Measurements from ENCODE around the gene CDK5. TPM values are rescaled to one million over a fixed set of nuclear protein-coding genes. Genes with fewer than 3 reads are reported as not detected.

CDK5 gene
- total and polyA plus RNA-seq, 2 of the 13 experiments (the other 11 are each of a cell fraction or from before 2014, with no cell fraction given): 16.4 to 21.3 TPM

- TF ChIP-seq MAZ (IDR thresholded peaks at IDR 0.05; ENCODE audit: borderline replicate concordance, low read depth, low read length) (no peak), MAZ (CRISPR knock-in tag; IDR thresholded peaks at IDR 0.05; ENCODE audit: low read depth) (peak; percentile 30; the same call in 1 of the 2 replicates), TAF1 (CRISPR knock-in tag; IDR thresholded peaks at IDR 0.05) (peak; percentile 38; the same call in 1 of the 2 replicates), TFAP4 (IDR thresholded peaks at IDR 0.05; ENCODE audit: borderline replicate concordance, low read depth) (peak; percentile 98), NCOA5 (CRISPR knock-in tag; IDR thresholded peaks at IDR 0.05) (no peak), RARA (CRISPR knock-in tag; IDR thresholded peaks at IDR 0.05) (peak; percentile 51), ZNF557 (CRISPR knock-in tag; IDR thresholded peaks at IDR 0.05) (no peak), POLR2AphosphoS5 (IDR thresholded peaks at IDR 0.05; ENCODE audit: low read depth, low read length) (no peak), GZF1 (CRISPR knock-in tag; IDR thresholded peaks at IDR 0.05) (no peak), PLSCR1 (CRISPR knock-in tag; IDR thresholded peaks at IDR 0.05; ENCODE audit: borderline replicate concordance) (no peak), ZBTB4 (CRISPR knock-in tag; IDR thresholded peaks at IDR 0.05; ENCODE audit: borderline replicate concordance) (0 out of 2 replicates have a peak, but pooled peaks have one; percentile 19), CHD2 (IDR thresholded peaks at IDR 0.05; ENCODE audit: low read depth, low read length) (no peak), ZNF678 (CRISPR knock-in tag; IDR thresholded peaks at IDR 0.05) (no peak), TBX2 (CRISPR knock-in tag; IDR thresholded peaks at IDR 0.05; ENCODE audit: borderline replicate concordance) (peak; percentile 53), SAP130 (CRISPR knock-in tag; IDR thresholded peaks at IDR 0.05; ENCODE audit: low read depth) (peak; percentile 90), TCF12 (IDR thresholded peaks at IDR 0.05) (no peak), TCF12 (CRISPR knock-in tag; IDR thresholded peaks at IDR 0.05) (no peak)
- TF ChIP-seq, protein P1, sequence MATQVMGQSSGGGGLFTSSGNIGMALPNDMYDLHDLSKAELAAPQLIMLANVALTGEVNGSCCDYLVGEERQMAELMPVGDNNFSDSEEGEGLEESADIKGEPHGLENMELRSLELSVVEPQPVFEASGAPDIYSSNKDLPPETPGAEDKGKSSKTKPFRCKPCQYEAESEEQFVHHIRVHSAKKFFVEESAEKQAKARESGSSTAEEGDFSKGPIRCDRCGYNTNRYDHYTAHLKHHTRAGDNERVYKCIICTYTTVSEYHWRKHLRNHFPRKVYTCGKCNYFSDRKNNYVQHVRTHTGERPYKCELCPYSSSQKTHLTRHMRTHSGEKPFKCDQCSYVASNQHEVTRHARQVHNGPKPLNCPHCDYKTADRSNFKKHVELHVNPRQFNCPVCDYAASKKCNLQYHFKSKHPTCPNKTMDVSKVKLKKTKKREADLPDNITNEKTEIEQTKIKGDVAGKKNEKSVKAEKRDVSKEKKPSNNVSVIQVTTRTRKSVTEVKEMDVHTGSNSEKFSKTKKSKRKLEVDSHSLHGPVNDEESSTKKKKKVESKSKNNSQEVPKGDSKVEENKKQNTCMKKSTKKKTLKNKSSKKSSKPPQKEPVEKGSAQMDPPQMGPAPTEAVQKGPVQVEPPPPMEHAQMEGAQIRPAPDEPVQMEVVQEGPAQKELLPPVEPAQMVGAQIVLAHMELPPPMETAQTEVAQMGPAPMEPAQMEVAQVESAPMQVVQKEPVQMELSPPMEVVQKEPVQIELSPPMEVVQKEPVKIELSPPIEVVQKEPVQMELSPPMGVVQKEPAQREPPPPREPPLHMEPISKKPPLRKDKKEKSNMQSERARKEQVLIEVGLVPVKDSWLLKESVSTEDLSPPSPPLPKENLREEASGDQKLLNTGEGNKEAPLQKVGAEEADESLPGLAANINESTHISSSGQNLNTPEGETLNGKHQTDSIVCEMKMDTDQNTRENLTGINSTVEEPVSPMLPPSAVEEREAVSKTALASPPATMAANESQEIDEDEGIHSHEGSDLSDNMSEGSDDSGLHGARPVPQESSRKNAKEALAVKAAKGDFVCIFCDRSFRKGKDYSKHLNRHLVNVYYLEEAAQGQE (IDR thresholded peaks at IDR 0.05; ENCODE audit: borderline replicate concordance in 1 of 2, low read depth in 1 of 2, low read length in 2 of 2): no peak
- TF ChIP-seq, protein P2, sequence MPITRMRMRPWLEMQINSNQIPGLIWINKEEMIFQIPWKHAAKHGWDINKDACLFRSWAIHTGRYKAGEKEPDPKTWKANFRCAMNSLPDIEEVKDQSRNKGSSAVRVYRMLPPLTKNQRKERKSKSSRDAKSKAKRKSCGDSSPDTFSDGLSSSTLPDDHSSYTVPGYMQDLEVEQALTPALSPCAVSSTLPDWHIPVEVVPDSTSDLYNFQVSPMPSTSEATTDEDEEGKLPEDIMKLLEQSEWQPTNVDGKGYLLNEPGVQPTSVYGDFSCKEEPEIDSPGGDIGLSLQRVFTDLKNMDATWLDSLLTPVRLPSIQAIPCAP (CRISPR knock-in tag; IDR thresholded peaks at IDR 0.05; ENCODE audit: low read depth): no peak
Observed at GRCh38 chr7:151088856-151089699, 31.4 kb upstream of the CDK5 start (continued).

Measured in HepG2 (cell line).